Mesangial cell (primary cell): ENCODE data around the gene ACTR5. TPM values are rescaled to one million over a fixed set of nuclear protein-coding genes. Genes with fewer than 3 reads are reported as not detected.

Experiments used
- total RNA-seq: library from RNA; depleted of rRNA; stranded (reverse); fragments of >200 nt; gene quantifications from 2 replicates; pipeline ENCODE4 v1.2.3, GENCODE V29; 2015

ACTR5 gene
- 5.6 and 7.5 TPM in 2 replicates for total RNA-seq

GRCh38 chr20:38748097-38748860, at the start of gene ACTR5:
Gene ACTR5 (plus strand): TSS chr20:38748460. CDS start chr20:38748479, 19 bp downstream.

GRCh38 chr20:38723848-38724625, 24.2 kb upstream of the ACTR5 start, which contains the start of gene SLC32A1:
Gene SLC32A1 (plus strand): TSS chr20:38724486. CDS start chr20:38724725, 239 bp downstream.

GRCh38 chr20:38805502-38805957, 57.3 kb downstream of the ACTR5 start, which contains the start of gene PPP1R16B:
Gene PPP1R16B (plus strand): TSS chr20:38805697. CDS start chr20:38835926, 30,229 bp downstream.

Other genes starting within 250 kb of the ACTR5 start
- not detected in 2 replicates for gene ADIG, start 167.3 kb upstream of the ACTR5 start, total RNA-seq
- gene ARHGAP40, start 146.7 kb upstream of the ACTR5 start, total RNA-seq = 1.5 and 3.0 TPM in 2 replicates
- not detected in 2 replicates for gene SLC32A1, start 24.0 kb upstream of the ACTR5 start, total RNA-seq
- gene PPP1R16B, start 57.2 kb downstream of the ACTR5 start, total RNA-seq = under 0.01 TPM in 1 of 2 replicates, not detected in the other
- 3.7 and 76.1 TPM in 2 replicates for gene FAM83D, start 178.0 kb downstream of the ACTR5 start, total RNA-seq
- gene DHX35, start 213.9 kb downstream of the ACTR5 start, total RNA-seq = 5.9 and 7.9 TPM in 2 replicates